ENCODE results near the gene EPN2.

- TF ChIP-seq POLR2A (IDR thresholded peaks at IDR 0.05) (no peak), CTCF (IDR thresholded peaks at IDR 0.05) (no peak)
Observed at GRCh38 chr17:19301274-19301951, 64.2 kb downstream of the EPN2 start.
